NCI-H226 (cell line): ENCODE measurements around the gene FAAH2.
"Not testable (repeated sequence)": the region's sequence is repeated elsewhere in the genome, so short reads cannot be mapped to it uniquely, and the experiment has no call there.

Source experiments
- DNase-seq: peaks from one replicate; pipeline ENCODE4 v3.0.0-alpha.2; 2015

Gene FAAH2

GRCh38 chrX:57394162-57394561 lies 107.7 kb downstream of the FAAH2 start:
- DNase-seq = not testable (repeated sequence)

- not testable (repeated sequence) for DNase-seq
These were observed 116.7 kb downstream of the FAAH2 start for GRCh38 chrX:57403191-57403590.

- no peak for DNase-seq
These were observed 119.6 kb downstream of the FAAH2 start for GRCh38 chrX:57406149-57406548.

- DNase-seq = no peak
These were observed 131.3 kb downstream of the FAAH2 start for GRCh38 chrX:57417827-57418226.

- DNase-seq = no peak
These were observed 135.8 kb downstream of the FAAH2 start for GRCh38 chrX:57422289-57422688.

- DNase-seq = no peak
These were observed 136.3 kb downstream of the FAAH2 start for GRCh38 chrX:57422790-57423189.

GRCh38 chrX:57445076-57445475 lies 158.6 kb downstream of the FAAH2 start:
- DNase-seq = no peak

GRCh38 chrX:57445832-57446231 lies 159.3 kb downstream of the FAAH2 start:
- DNase-seq = no peak

- DNase-seq = no peak
These were observed 161.3 kb downstream of the FAAH2 start for GRCh38 chrX:57447856-57448255.

GRCh38 chrX:57451426-57452020 lies 165.0 kb downstream of the FAAH2 start:
- no peak for DNase-seq

- no peak for DNase-seq
These were observed 167.4 kb downstream of the FAAH2 start for GRCh38 chrX:57453901-57454300.

- no peak for DNase-seq
These were observed 195.0 kb downstream of the FAAH2 start for GRCh38 chrX:57481514-57481913.

GRCh38 chrX:57516491-57516890 lies 230.0 kb downstream of the FAAH2 start:
- DNase-seq = no peak

GRCh38 chrX:57519578-57520118 lies 233.1 kb downstream of the FAAH2 start:
- no peak for DNase-seq

- peak; percentile 2 for DNase-seq
These were observed 242.3 kb downstream of the FAAH2 start for GRCh38 chrX:57528670-57529255.
